ENCODE data around the gene MRPL1.

DNA sequence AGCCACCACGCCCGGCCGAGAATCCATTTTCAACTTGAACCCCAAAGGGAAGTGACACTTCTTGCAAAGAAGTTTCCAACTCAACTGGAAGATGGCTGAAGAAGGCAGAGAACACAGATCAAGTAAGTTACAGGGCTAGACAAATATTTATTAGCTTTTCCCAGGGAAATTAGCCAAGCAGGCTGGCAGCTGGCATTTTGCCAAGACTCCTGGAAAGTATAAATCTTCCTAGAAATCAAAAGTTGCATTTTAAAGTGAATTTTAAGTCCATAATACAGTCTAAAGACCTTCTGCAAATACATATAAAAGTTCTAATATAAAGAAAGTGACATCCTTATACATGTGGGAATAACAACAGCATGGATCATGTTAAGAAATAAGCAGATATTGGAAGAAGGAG lies 3.4 kb upstream of the MRPL1 start:
- TF ChIP-seq, protein P1, sequence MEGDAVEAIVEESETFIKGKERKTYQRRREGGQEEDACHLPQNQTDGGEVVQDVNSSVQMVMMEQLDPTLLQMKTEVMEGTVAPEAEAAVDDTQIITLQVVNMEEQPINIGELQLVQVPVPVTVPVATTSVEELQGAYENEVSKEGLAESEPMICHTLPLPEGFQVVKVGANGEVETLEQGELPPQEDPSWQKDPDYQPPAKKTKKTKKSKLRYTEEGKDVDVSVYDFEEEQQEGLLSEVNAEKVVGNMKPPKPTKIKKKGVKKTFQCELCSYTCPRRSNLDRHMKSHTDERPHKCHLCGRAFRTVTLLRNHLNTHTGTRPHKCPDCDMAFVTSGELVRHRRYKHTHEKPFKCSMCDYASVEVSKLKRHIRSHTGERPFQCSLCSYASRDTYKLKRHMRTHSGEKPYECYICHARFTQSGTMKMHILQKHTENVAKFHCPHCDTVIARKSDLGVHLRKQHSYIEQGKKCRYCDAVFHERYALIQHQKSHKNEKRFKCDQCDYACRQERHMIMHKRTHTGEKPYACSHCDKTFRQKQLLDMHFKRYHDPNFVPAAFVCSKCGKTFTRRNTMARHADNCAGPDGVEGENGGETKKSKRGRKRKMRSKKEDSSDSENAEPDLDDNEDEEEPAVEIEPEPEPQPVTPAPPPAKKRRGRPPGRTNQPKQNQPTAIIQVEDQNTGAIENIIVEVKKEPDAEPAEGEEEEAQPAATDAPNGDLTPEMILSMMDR (IDR thresholded peaks at IDR 0.05; ENCODE audit: low read depth, low read length, missing input control), result no peak
- no peak for TF ChIP-seq EGR1 (IDR thresholded peaks at IDR 0.05; ENCODE audit: low read depth in 2 of 2)
- TF ChIP-seq RXRA (IDR thresholded peaks at IDR 0.05), result no peak
- TF ChIP-seq, protein P2, sequence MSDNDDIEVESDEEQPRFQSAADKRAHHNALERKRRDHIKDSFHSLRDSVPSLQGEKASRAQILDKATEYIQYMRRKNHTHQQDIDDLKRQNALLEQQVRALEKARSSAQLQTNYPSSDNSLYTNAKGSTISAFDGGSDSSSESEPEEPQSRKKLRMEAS (IDR thresholded peaks at IDR 0.05), result no peak
- TF ChIP-seq JUND (IDR thresholded peaks at IDR 0.05), result no peak
- TF ChIP-seq, protein P3, sequence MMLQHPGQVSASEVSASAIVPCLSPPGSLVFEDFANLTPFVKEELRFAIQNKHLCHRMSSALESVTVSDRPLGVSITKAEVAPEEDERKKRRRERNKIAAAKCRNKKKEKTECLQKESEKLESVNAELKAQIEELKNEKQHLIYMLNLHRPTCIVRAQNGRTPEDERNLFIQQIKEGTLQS (IDR thresholded peaks at IDR 0.05), result no peak
- no peak for TF ChIP-seq RAD21 (IDR thresholded peaks at IDR 0.05)
- no peak for TF ChIP-seq YY1 (IDR thresholded peaks at IDR 0.05)
- TF ChIP-seq TAF1 (conservative IDR thresholded peaks at IDR 0.05), result no peak
- TF ChIP-seq, protein P4, sequence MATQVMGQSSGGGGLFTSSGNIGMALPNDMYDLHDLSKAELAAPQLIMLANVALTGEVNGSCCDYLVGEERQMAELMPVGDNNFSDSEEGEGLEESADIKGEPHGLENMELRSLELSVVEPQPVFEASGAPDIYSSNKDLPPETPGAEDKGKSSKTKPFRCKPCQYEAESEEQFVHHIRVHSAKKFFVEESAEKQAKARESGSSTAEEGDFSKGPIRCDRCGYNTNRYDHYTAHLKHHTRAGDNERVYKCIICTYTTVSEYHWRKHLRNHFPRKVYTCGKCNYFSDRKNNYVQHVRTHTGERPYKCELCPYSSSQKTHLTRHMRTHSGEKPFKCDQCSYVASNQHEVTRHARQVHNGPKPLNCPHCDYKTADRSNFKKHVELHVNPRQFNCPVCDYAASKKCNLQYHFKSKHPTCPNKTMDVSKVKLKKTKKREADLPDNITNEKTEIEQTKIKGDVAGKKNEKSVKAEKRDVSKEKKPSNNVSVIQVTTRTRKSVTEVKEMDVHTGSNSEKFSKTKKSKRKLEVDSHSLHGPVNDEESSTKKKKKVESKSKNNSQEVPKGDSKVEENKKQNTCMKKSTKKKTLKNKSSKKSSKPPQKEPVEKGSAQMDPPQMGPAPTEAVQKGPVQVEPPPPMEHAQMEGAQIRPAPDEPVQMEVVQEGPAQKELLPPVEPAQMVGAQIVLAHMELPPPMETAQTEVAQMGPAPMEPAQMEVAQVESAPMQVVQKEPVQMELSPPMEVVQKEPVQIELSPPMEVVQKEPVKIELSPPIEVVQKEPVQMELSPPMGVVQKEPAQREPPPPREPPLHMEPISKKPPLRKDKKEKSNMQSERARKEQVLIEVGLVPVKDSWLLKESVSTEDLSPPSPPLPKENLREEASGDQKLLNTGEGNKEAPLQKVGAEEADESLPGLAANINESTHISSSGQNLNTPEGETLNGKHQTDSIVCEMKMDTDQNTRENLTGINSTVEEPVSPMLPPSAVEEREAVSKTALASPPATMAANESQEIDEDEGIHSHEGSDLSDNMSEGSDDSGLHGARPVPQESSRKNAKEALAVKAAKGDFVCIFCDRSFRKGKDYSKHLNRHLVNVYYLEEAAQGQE (IDR thresholded peaks at IDR 0.05), result no peak
- no peak for TF ChIP-seq FOXA1 (IDR thresholded peaks at IDR 0.05)
- TF ChIP-seq, protein P5, sequence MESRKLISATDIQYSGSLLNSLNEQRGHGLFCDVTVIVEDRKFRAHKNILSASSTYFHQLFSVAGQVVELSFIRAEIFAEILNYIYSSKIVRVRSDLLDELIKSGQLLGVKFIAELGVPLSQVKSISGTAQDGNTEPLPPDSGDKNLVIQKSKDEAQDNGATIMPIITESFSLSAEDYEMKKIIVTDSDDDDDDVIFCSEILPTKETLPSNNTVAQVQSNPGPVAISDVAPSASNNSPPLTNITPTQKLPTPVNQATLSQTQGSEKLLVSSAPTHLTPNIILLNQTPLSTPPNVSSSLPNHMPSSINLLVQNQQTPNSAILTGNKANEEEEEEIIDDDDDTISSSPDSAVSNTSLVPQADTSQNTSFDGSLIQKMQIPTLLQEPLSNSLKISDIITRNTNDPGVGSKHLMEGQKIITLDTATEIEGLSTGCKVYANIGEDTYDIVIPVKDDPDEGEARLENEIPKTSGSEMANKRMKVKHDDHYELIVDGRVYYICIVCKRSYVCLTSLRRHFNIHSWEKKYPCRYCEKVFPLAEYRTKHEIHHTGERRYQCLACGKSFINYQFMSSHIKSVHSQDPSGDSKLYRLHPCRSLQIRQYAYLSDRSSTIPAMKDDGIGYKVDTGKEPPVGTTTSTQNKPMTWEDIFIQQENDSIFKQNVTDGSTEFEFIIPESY (IDR thresholded peaks at IDR 0.05), result no peak
